ENCODE measurements around the gene SYT12. TPM values are rescaled to one million over a fixed set of nuclear protein-coding genes. Genes with fewer than 3 reads are reported as not detected.

The SYT12 gene
- total RNA-seq, 1 experiment from 2014 or later = 1.9 TPM

GRCh38 chr11:66976925-66977324 lies 46.0 kb upstream of the SYT12 start:
- no peak overlapping the region for H2AK5ac ChIP-seq (ENCODE audit: insufficient read length, low read length)
- H3K4ac ChIP-seq (ENCODE audit: low read depth, low read length) = no peak overlapping the region
- no peak overlapping the region for H3T11ph ChIP-seq (ENCODE audit: low read length)
- no peak for TF ChIP-seq CTCF (conservative IDR thresholded peaks at IDR 0.05)
- no peak overlapping the region for H3K4me2 ChIP-seq (ENCODE audit: insufficient read depth, insufficient read length, low read length)
- Mint-ChIP-seq H3K4me3 (no peak overlapping the region), H3K27ac (no peak overlapping the region), H3K27me3 (ENCODE audit: low read depth) (peaks cover 7% of the 10 kb centered on the region), H3K9me3 (peaks cover 7 to 12% of the 10 kb centered on the region in 2 experiments), H3K36me3 (ENCODE audit: insufficient read depth in 1 of 3, low read depth in 3 of 3) (peaks cover 2 to 4% (median 2%) of the 10 kb centered on the region in 3 experiments; a peak in 5 of 7 replicates), H3K4me1 (peaks cover 4 to 15% of the 10 kb centered on the region in 2 experiments)
- H3K79me2 ChIP-seq (ENCODE audit: insufficient read depth, low read length) = no peaks in the 10 kb centered on the region
- H3K79me1 ChIP-seq (ENCODE audit: insufficient read depth, low read depth, low read length, poor library complexity, severe bottlenecking) = no peaks in the 10 kb centered on the region
- H3K18ac ChIP-seq (ENCODE audit: insufficient read length, low read depth, low read length) = no peak overlapping the region
- no peaks in the 10 kb centered on the region for H3K4me1 ChIP-seq (ENCODE audit: insufficient read depth, low read length)
- H2BK15ac ChIP-seq (ENCODE audit: low read depth, low read length) = no peak overlapping the region
- no peaks in the 10 kb centered on the region for H3K9me3 ChIP-seq (ENCODE audit: control insufficient read depth, low read depth, low read length)
- WGBS (ENCODE audit: extremely low coverage, insufficient read length, low lambda C conversion rate) = no CpG with 5 or more reads among the region's 6 CpGs
- DNase-seq = no peak
- H2BK5ac ChIP-seq (ENCODE audit: insufficient read length, low read length) = no peak overlapping the region
- no peaks in the 10 kb centered on the region for H4K20me1 ChIP-seq (ENCODE audit: control insufficient read depth, insufficient read depth, insufficient read length)
- no peak overlapping the region for H4K5ac ChIP-seq (ENCODE audit: insufficient read length, low read depth, low read length)
- no peak overlapping the region for H2BK120ac ChIP-seq (ENCODE audit: low read depth, low read length, poor library complexity, severe bottlenecking)
- H2AFZ ChIP-seq (ENCODE audit: low read length) = no peak overlapping the region
- no peak overlapping the region for H2BK12ac ChIP-seq (ENCODE audit: insufficient read length, low read depth, low read length)
- no peak overlapping the region for H2BK20ac ChIP-seq (ENCODE audit: low read depth, low read length, poor library complexity, severe bottlenecking)
- H3K14ac ChIP-seq (ENCODE audit: insufficient read depth, low read length) = no peak overlapping the region
- no peaks in the 10 kb centered on the region for H3K27me3 ChIP-seq (ENCODE audit: insufficient read depth, low read length)
- H4K91ac ChIP-seq (ENCODE audit: insufficient read length, low read depth, low read length) = no peak overlapping the region
- no peak overlapping the region for H3K27ac ChIP-seq (ENCODE audit: insufficient read length, low read depth, low read length)
- H3K9ac ChIP-seq (ENCODE audit: extremely low read depth, insufficient read length, low read length) = no peak overlapping the region
- H3K23me2 ChIP-seq (ENCODE audit: insufficient read length, low read depth, low read length, poor library complexity, severe bottlenecking) = no peaks in the 10 kb centered on the region
- no peak overlapping the region for H3K23ac ChIP-seq (ENCODE audit: insufficient read length, low read depth, low read length)
- H3K56ac ChIP-seq (ENCODE audit: insufficient read length, low read depth, low read length) = no peak overlapping the region
- H4K8ac ChIP-seq (replicated peaks; ENCODE audit: insufficient read length, low read depth, low read length) = no peak overlapping the region
